H1 (cell line): ENCODE data around the gene ZNF599. TPM values are rescaled to one million over a fixed set of nuclear protein-coding genes. Genes with fewer than 3 reads are reported as not detected.

Experiments used
- CTCF ChIA-PET: fragments of 300-600 bp; sonication (Branson Sonifier 250); formaldehyde crosslinking; loops from one replicate; lab custom pipeline; 2021; ENCODE audit not compliant: partially characterized antibody; lab: Charles Lee
- POLR2A ChIA-PET: fragments of 300-600 bp; sonication (Branson Sonifier 250); formaldehyde crosslinking; loops from one replicate; lab custom pipeline; 2021; ENCODE audit warnings: inconsistent platforms; ENCODE audit not compliant: partially characterized antibody; lab: Charles Lee
- DNase-seq, 2 experiments: peaks; one replicate each; pipeline versions ENCODE4 v3.0.0 to v3.0.0-alpha.2; 2010 to 2022; ENCODE audit warnings: low spot score in 2 of 2, low read depth in 1 of 2, mixed read lengths in 1 of 2
- FAIRE-seq: peaks from 2 replicates; lab custom pipeline; 2011; peaks lifted over from hg19 to GRCh38; lab: Jason Lieb, UNC
- H2AFZ ChIP-seq: 2 replicates; pipeline ENCODE4 v1.8.1; 2012; ENCODE audit warnings: low read length, inconsistent platforms
- H2AK5ac ChIP-seq: 2 replicates; pipeline ENCODE4 v1.6.1; 2013; ENCODE audit warnings: low read depth, low read length
- H2BK120ac ChIP-seq: replicated peaks from 2 replicates; pipeline ENCODE3; 2013; ENCODE audit warnings: low read depth, low read length, inconsistent platforms
- H2BK12ac ChIP-seq: 2 replicates; pipeline ENCODE4 v1.6.1; 2013; ENCODE audit warnings: low read depth, low read length
- H2BK15ac ChIP-seq: 2 replicates; pipeline ENCODE4 v1.6.1; 2013; ENCODE audit warnings: low read length
- H2BK20ac ChIP-seq: 2 replicates; pipeline ENCODE4 v1.6.1; 2013; ENCODE audit warnings: low read length
- H2BK5ac ChIP-seq: 2 replicates; pipeline ENCODE4 v1.6.1; 2013; ENCODE audit warnings: low read depth, low read length
- H3K14ac ChIP-seq: 2 replicates; pipeline ENCODE4 v1.6.1; 2013; ENCODE audit warnings: inconsistent platforms; ENCODE audit not compliant: insufficient read length
- H3K18ac ChIP-seq: 2 replicates; pipeline ENCODE4 v1.6.1; 2013; ENCODE audit warnings: low read length; ENCODE audit errors: extremely low read depth
- H3K23ac ChIP-seq: 2 replicates; pipeline ENCODE4 v1.6.1; 2013; ENCODE audit warnings: inconsistent platforms; ENCODE audit not compliant: insufficient read length
- H3K23me2 ChIP-seq: 2 replicates; pipeline ENCODE4 v1.6.1; 2013; ENCODE audit warnings: low read depth, low read length
- H3K27ac ChIP-seq: 2 replicates; pipeline ENCODE4 v1.6.1; 2011; ENCODE audit warnings: low read depth, low read length, inconsistent platforms
- H3K27me3 ChIP-seq, 4 experiments: replicated peaks in 1 of 4; 1 replicate in 1 of 4; 2 replicates in 3 of 4; pipeline versions ENCODE4 v1.6.1 to v1.8.1; 2011 to 2013; ENCODE audit warnings: low read length in 3 of 4, mild to moderate bottlenecking in 3 of 4, inconsistent platforms in 2 of 4, mixed read lengths in 2 of 4, moderate library complexity in 1 of 4; ENCODE audit not compliant: control insufficient read depth in 3 of 4, insufficient read depth in 3 of 4; ENCODE audit errors: extremely low read depth in 1 of 4
- H3K36me3 ChIP-seq, 4 experiments: 2 replicates each; pipeline versions ENCODE4 v1.6.1 to v1.8.1; 2011 to 2013; ENCODE audit warnings: mild to moderate bottlenecking in 4 of 4, low read length in 3 of 4, moderate library complexity in 2 of 4, control low read depth in 1 of 4, inconsistent platforms in 1 of 4; ENCODE audit not compliant: insufficient read depth in 4 of 4, control insufficient read depth in 2 of 4
- H3K4ac ChIP-seq: replicated peaks from 2 replicates; pipeline ENCODE3; 2013; ENCODE audit warnings: low read length, low read depth, mixed read lengths, inconsistent platforms; ENCODE audit not compliant: insufficient read length
- H3K4me1 ChIP-seq, 4 experiments: replicated peaks in 1 of 4; 1 replicate in 1 of 4; 2 replicates in 3 of 4; pipeline versions ENCODE4 v1.6.1 to v1.8.1; 2011 to 2013; ENCODE audit warnings: low read length in 3 of 4, inconsistent platforms in 2 of 4, mixed read lengths in 1 of 4; ENCODE audit not compliant: insufficient read depth in 4 of 4, control insufficient read depth in 3 of 4
- H3K4me2 ChIP-seq, 2 experiments: 2 replicates each; pipeline versions ENCODE4 v1.6.1 to v1.8.1; 2011 to 2013; ENCODE audit warnings: low read depth in 2 of 2, low read length in 2 of 2, control low read depth in 1 of 2, inconsistent platforms in 1 of 2, mild to moderate bottlenecking in 1 of 2; ENCODE audit not compliant: insufficient read depth in 1 of 2
- H3K4me3 ChIP-seq, 4 experiments: fragments of 200-600, 300-600 bp in 1 of 4; sonication (generic), shearing (Covaris generic), sonication (Bioruptor Twin) in 1 of 4; 2 replicates each; pipeline versions ENCODE4 v1.5.1 to v1.8.1; 2011 to 2016; ENCODE audit warnings: low read length in 4 of 4, low read depth in 3 of 4, control low read depth in 2 of 4, inconsistent platforms in 2 of 4, mild to moderate bottlenecking in 2 of 4, mixed read lengths in 1 of 4, moderate library complexity in 1 of 4; ENCODE audit not compliant: insufficient read depth in 2 of 4; ENCODE audit errors: extremely low read depth in 1 of 4
- H3K56ac ChIP-seq: replicated peaks from 2 replicates; pipeline ENCODE3; 2013; ENCODE audit warnings: low read depth, mild to moderate bottlenecking, mixed read lengths, low read length, inconsistent platforms; ENCODE audit not compliant: insufficient read length
- H3K79me1 ChIP-seq: 2 replicates; pipeline ENCODE4 v1.6.1; 2013; ENCODE audit warnings: low read depth, low read length, control low read depth
- H3K79me2 ChIP-seq, 2 experiments: 2 replicates each; pipeline versions ENCODE4 v1.6.1 to v1.8.1; 2012 to 2013; ENCODE audit warnings: low read length in 2 of 2, mild to moderate bottlenecking in 2 of 2, inconsistent platforms in 1 of 2; ENCODE audit not compliant: insufficient read depth in 2 of 2, control insufficient read depth in 1 of 2
- H3K9ac ChIP-seq, 4 experiments: replicated peaks in 1 of 4; 1 replicate in 1 of 4; 2 replicates in 3 of 4; pipeline versions ENCODE4 v1.6.1 to v1.8.1; 2011 to 2013; ENCODE audit warnings: low read depth in 3 of 4, low read length in 3 of 4, control low read depth in 2 of 4, mild to moderate bottlenecking in 2 of 4, moderate library complexity in 2 of 4, inconsistent platforms in 1 of 4; ENCODE audit errors: extremely low read depth in 1 of 4
- H3K9me3 ChIP-seq, 2 experiments: 2 replicates each; pipeline versions ENCODE4 v1.6.1 to v1.8.1; 2012 to 2013; ENCODE audit warnings: mild to moderate bottlenecking in 2 of 2, moderate library complexity in 2 of 2, control low read depth in 1 of 2, inconsistent platforms in 1 of 2, low read depth in 1 of 2, low read length in 1 of 2, mixed read lengths in 1 of 2; ENCODE audit not compliant: insufficient read depth in 2 of 2
- H4K20me1 ChIP-seq, 2 experiments: replicated peaks in 1 of 2; 2 replicates each; pipeline versions ENCODE3 to v1.8.1; 2011 to 2013; ENCODE audit warnings: inconsistent platforms in 2 of 2, low read length in 2 of 2, mild to moderate bottlenecking in 1 of 2; ENCODE audit not compliant: insufficient read depth in 2 of 2, control insufficient read depth in 1 of 2
- H4K5ac ChIP-seq: 2 replicates; pipeline ENCODE4 v1.6.1; 2013; ENCODE audit warnings: low read length, low read depth, mixed read lengths, inconsistent platforms; ENCODE audit not compliant: insufficient read length
- H4K8ac ChIP-seq: 2 replicates; pipeline ENCODE4 v1.8.0; 2013; ENCODE audit warnings: mild to moderate bottlenecking, moderate library complexity, low read length, inconsistent platforms; ENCODE audit not compliant: insufficient read depth; ENCODE audit errors: extremely low read depth
- H4K91ac ChIP-seq: replicated peaks from 2 replicates; pipeline ENCODE3; 2013; ENCODE audit warnings: low read length, mixed read lengths, inconsistent platforms; ENCODE audit not compliant: insufficient read length
- CREB1 ChIP-seq: IDR thresholded peaks from 2 replicates; pipeline ENCODE4 v1.6.1; 2012; ENCODE audit warnings: inconsistent platforms
- EGR1 ChIP-seq: IDR thresholded peaks from 2 replicates; pipeline ENCODE4 v1.6.1; 2011; ENCODE audit warnings: low read depth, low read length, borderline replicate concordance
- EZH2 ChIP-seq: fragments of 200-600 bp; sonication (generic); IDR thresholded peaks from 2 replicates; pipeline ENCODE4 v1.7.1; 2012; ENCODE audit warnings: low read depth, mild to moderate bottlenecking, moderate library complexity, low read length, inconsistent platforms; ENCODE audit not compliant: severe bottlenecking
- GABPA ChIP-seq: IDR thresholded peaks from 2 replicates; pipeline ENCODE4 v1.6.1; 2011; ENCODE audit warnings: mild to moderate bottlenecking, low read length, moderate library complexity, borderline replicate concordance; ENCODE audit not compliant: insufficient read depth
- KDM4A ChIP-seq: IDR thresholded peaks from one replicate; pipeline ENCODE4 v1.7.1; 2012; ENCODE audit warnings: low read depth, mild to moderate bottlenecking, moderate library complexity, low read length, inconsistent platforms; ENCODE audit not compliant: severe bottlenecking
- POLR2A ChIP-seq, 2 experiments: IDR thresholded peaks; 1 replicate in 1 of 2; 2 replicates in 1 of 2; pipeline ENCODE4 v1.6.1; 2011; ENCODE audit warnings: low read depth in 2 of 2, low read length in 2 of 2, mild to moderate bottlenecking in 2 of 2; ENCODE audit errors: control extremely low read depth in 1 of 2
- TCF12 ChIP-seq: IDR thresholded peaks from 2 replicates; pipeline ENCODE4 v1.6.1; 2011; ENCODE audit warnings: low read depth, mild to moderate bottlenecking, low read length
- YY1 ChIP-seq: IDR thresholded peaks from 2 replicates; pipeline ENCODE4 v1.6.1; 2011; ENCODE audit warnings: low read depth, mild to moderate bottlenecking, low read length
- ZNF274 ChIP-seq: IDR thresholded peaks from 2 replicates; pipeline ENCODE4 v1.7.0; 2012; ENCODE audit warnings: low read length, borderline replicate concordance; ENCODE audit errors: extremely low read depth
- WGBS, 2 experiments: shearing (Covaris generic) in 1 of 2; methylation state at CpG; one replicate each; pipeline versions ENCODE4 v1.1.6 to v1.1.7; 2013 to 2015; ENCODE audit warnings: low lambda C conversion rate in 2 of 2, mixed read lengths in 2 of 2, inconsistent platforms in 1 of 2, low coverage in 1 of 2, missing lambda C conversion rate in 1 of 2; ENCODE audit not compliant: insufficient replicate concordance in 2 of 2, insufficient coverage in 1 of 2, insufficient read length in 1 of 2; ENCODE audit errors: extremely low coverage in 1 of 2, missing lambda C conversion rate in 1 of 2; 5-methylcytosine and 5-hydroxymethylcytosine counted together
- polyA plus RNA-seq, 7 experiments: library from polyadenylated mRNA; depleted of rRNA in 3 of 7; stranded (reverse) in 5 of 7; unstranded in 2 of 7; fragments of >200 nt in 5 of 7; fragments of 200-250 nt in 2 of 7; gene quantifications; 1 replicate in 5 of 7; 2 replicates in 1 of 7; 4 replicates in 1 of 7; pipeline versions ENCODE4 v1.2.1 to v1.2.3, GENCODE V29; 2011 to 2013; ENCODE audit warnings: missing spikeins in 2 of 7, mixed read lengths in 2 of 7
- total RNA-seq: library from RNA; stranded (reverse); fragmentation: NEBNext Ultra II Directional; extraction: Animal tissue kit (Norgen Biotek cat#: 25700); gene quantifications from 2 replicates; pipeline ENCODE4 v1.2.1, GENCODE V29; 2021
- TF ChIP-seq, protein P1 (sequence below): IDR thresholded peaks from 2 replicates; pipeline ENCODE4 v1.6.1; 2011; ENCODE audit warnings: low read length, improper control_type of control experiment
- TF ChIP-seq, protein P2 (sequence below): IDR thresholded peaks from 2 replicates; pipeline ENCODE4 v1.6.1; 2012; ENCODE audit warnings: inconsistent platforms

ZNF599 gene
- total and polyA plus RNA-seq, 2 of the 8 experiments (the other 6 are each of a cell fraction or from before 2014, with no cell fraction given) = 4.8 to 5.4 TPM

DNA sequence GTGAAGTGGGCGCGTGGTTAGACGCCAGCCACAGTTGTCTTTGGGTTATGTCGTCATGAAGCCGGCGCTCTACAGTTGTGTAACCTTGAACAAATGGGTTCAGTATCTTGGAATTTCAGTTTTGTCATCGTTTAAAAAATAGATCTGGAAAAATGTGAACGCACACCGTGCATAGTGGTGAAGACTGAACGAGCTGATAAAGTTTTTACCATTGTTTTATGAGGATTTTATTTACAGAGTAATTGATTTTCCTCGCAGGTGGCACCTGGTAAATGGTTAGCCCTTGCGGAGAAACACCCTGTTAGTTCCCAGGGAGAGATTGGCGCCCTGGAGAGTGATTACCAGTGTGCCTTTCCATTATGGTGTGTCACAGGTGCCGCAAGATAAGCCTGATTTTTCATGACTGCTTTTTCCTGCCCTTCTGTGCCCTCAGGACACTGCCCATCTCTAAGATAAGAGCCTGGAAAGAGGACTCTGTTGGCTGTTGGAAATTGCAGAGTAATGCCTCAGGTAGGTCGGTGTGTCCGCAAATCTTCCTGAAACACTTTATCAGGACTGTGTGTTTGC, 38.4 kb downstream of the ZNF599 start:
- Histone ChIP-seq H3K56ac (no peak overlapping the region), H3K9me3 (0 out of 4 replicates have a peak, but pooled peaks cover 0 to 2% of the 10 kb centered on the region in 2 experiments), H3K23ac (no peak overlapping the region), H2BK120ac (no peak overlapping the region), H3K4me3 (peak overlapping the region; percentile 87 to 98 (median 93)), H3K14ac (no peak overlapping the region), H3K4me2 (peak overlapping the region; percentile 92 to 97), H2BK20ac (no peak overlapping the region), H3K9ac (peak overlapping the region; percentile 44 to 89 (median 67)), H2AFZ (peak overlapping the region; percentile 74), H3K4me1 (peaks cover 0 to 11% (median 2%) of the 10 kb centered on the region in 4 experiments; a peak in 4 of 7 replicates), H2BK12ac (no peak overlapping the region; the same call in 1 of the 2 replicates), H3K27ac (peak overlapping the region; percentile 81; the same call in 1 of the 2 replicates), H2BK5ac (peak overlapping the region; percentile 69), H4K91ac (no peak overlapping the region), H3K79me1 (no peaks in the 10 kb centered on the region), H4K20me1 (no peaks in the 10 kb centered on the region), H3K4ac (no peak overlapping the region), H3K18ac (no peak overlapping the region), H4K8ac (peak overlapping the region; percentile 98; the same call in 1 of the 2 replicates), H3K79me2 (no peaks in the 10 kb centered on the region), H2BK15ac (no peak overlapping the region), H3K27me3 (no peaks in the 10 kb centered on the region), H2AK5ac (no peak overlapping the region), H4K5ac (no peak overlapping the region), H3K23me2 (0 out of 2 replicates have a peak, but pooled peaks cover 5% of the 10 kb centered on the region), H3K36me3 (peaks cover 0 to 8% (median 1%) of the 10 kb centered on the region in 4 experiments; a peak in 4 of 8 replicates)
- DNase-seq (no peak), FAIRE-seq (no peak)
- ChIA-PET CTCF (interaction anchor here (0.6 kb wide), 1 partner anchor 310 kb away, joined by 3 read pairs; no protein-coding TSS in a partner anchor), POLR2A (interaction anchor here (1.0 kb wide), 1 partner anchor 57 kb away, joined by 3 read pairs; the partner anchor contains the start of gene ZNF302)
- 21% methylated on average over 16 of the region's 16 CpGs; no CpG with 5 or more reads in 1 of the 2 experiments for whole genome bisulfite sequencing, 2 experiments
- TF ChIP-seq, protein P1, sequence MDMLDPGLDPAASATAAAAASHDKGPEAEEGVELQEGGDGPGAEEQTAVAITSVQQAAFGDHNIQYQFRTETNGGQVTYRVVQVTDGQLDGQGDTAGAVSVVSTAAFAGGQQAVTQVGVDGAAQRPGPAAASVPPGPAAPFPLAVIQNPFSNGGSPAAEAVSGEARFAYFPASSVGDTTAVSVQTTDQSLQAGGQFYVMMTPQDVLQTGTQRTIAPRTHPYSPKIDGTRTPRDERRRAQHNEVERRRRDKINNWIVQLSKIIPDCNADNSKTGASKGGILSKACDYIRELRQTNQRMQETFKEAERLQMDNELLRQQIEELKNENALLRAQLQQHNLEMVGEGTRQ = no peak
- TF ChIP-seq KDM4A (no peak), EGR1 (no peak), GABPA (no peak), YY1 (no peak), EZH2 (no peak), POLR2A (IDR thresholded peaks at IDR 0.05; ENCODE audit: control extremely low read depth in 1 of 2, low read depth in 2 of 2, low read length in 2 of 2) (peak in 1 of 2 experiments; percentile 37; a peak in 1 of 3 replicates), CREB1 (peak; percentile 99), ZNF274 (no peak), TCF12 (no peak)
- TF ChIP-seq, protein P2, sequence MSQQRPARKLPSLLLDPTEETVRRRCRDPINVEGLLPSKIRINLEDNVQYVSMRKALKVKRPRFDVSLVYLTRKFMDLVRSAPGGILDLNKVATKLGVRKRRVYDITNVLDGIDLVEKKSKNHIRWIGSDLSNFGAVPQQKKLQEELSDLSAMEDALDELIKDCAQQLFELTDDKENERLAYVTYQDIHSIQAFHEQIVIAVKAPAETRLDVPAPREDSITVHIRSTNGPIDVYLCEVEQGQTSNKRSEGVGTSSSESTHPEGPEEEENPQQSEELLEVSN = no peak
